K562 (cell line): Measurements from ENCODE around the gene TENM4. TPM values are rescaled to one million over a fixed set of nuclear protein-coding genes. Genes with fewer than 3 reads are reported as not detected.

Source experiments
- ATAC-seq: fragments of 200-7000 bp; cut with Tn5 transposase; 3 replicates; pipeline ENCODE4 v1.9.1; 2020; ENCODE audit warnings: moderate library complexity
- BruUV-seq: library from RNA; stranded (reverse); fragments of 400-500 nt; replicated peaks from 2 replicates; lab custom pipeline; 2021; lab: Mats Ljungman, UMichigan
- CTCF ChIA-PET: fragments of 300-600 bp; formaldehyde crosslinking; extraction: SDS; loops from one replicate; lab custom pipeline; 2021; ENCODE audit warnings: low intra/inter-chr PET ratio; lab: Yijun Ruan, JAX
- POLR2A ChIA-PET: fragments of 300-600, 350-650 bp; sonication (Branson Sonifier 250); formaldehyde crosslinking; extraction: SDS; loops from one replicate; lab custom pipeline; 2021; ENCODE audit warnings: antibody characterized with exemption, inconsistent platforms; lab: Yijun Ruan, JAX
- DNase-seq, 4 experiments: peaks; one replicate each; pipeline versions ENCODE4 v3.0.0 to v3.0.0-alpha.2; 2011 to 2018; ENCODE audit warnings: low spot score in 3 of 4, mixed read lengths in 3 of 4; ENCODE audit errors: extremely low read depth in 1 of 4
- FAIRE-seq: peaks from 2 replicates; lab custom pipeline; 2011; peaks lifted over from hg19 to GRCh38; lab: Jason Lieb, UNC
- H2AFZ ChIP-seq: 2 replicates; pipeline ENCODE4 v1.6.0; 2011; ENCODE audit warnings: low read depth, low read length, control low read depth, inconsistent platforms
- H3K27ac ChIP-seq: fragments of 200-600 bp; 3 replicates; pipeline ENCODE4 v1.8.0; 2011; ENCODE audit warnings: low read depth, mild to moderate bottlenecking, control low read depth, inconsistent platforms, low read length, moderate library complexity, mixed read lengths; ENCODE audit errors: extremely low read depth
- H3K27me3 ChIP-seq, 2 experiments: fragments of 300-600 bp in 1 of 2; 2 replicates in 1 of 2; 3 replicates in 1 of 2; pipeline versions ENCODE4 v1.6.0 to v1.8.0; 2011; ENCODE audit warnings: inconsistent platforms in 2 of 2, low read length in 2 of 2, mild to moderate bottlenecking in 1 of 2, mixed read lengths in 1 of 2, moderate library complexity in 1 of 2; ENCODE audit not compliant: control insufficient read depth in 2 of 2, insufficient read depth in 2 of 2
- H3K36me3 ChIP-seq: fragments of 300-600 bp; 3 replicates; pipeline ENCODE4 v1.8.0; 2011; ENCODE audit warnings: mild to moderate bottlenecking, low read length, inconsistent platforms; ENCODE audit not compliant: control insufficient read depth, insufficient read depth
- H3K4me1 ChIP-seq, 2 experiments: fragments of 200-600 bp in 1 of 2; replicated peaks in 1 of 2; 2 replicates in 1 of 2; 3 replicates in 1 of 2; pipeline versions ENCODE4 v1.5.1 to v1.8.0; 2011; ENCODE audit warnings: inconsistent platforms in 2 of 2, low read length in 2 of 2, mild to moderate bottlenecking in 1 of 2, mixed read lengths in 1 of 2, moderate library complexity in 1 of 2; ENCODE audit not compliant: control insufficient read depth in 2 of 2, insufficient read depth in 2 of 2
- H3K4me2 ChIP-seq: 2 replicates; pipeline ENCODE4 v1.6.1; 2011; ENCODE audit warnings: low read length, control low read depth, inconsistent platforms, mixed read lengths; ENCODE audit not compliant: insufficient read depth
- H3K4me3 ChIP-seq: fragments of 200-600 bp; sonication (generic), shearing (Covaris generic); 2 replicates; pipeline ENCODE4 v1.5.1; 2016; ENCODE audit warnings: control low read depth, inconsistent platforms
- H3K79me2 ChIP-seq: fragments of 200-600 bp; 3 replicates; pipeline ENCODE4 v1.8.0; 2011; ENCODE audit warnings: low read length, inconsistent platforms; ENCODE audit not compliant: control insufficient read depth, insufficient read depth
- H3K9ac ChIP-seq, 2 experiments: 2 replicates each; pipeline versions ENCODE4 v1.6.0 to v1.6.1; 2011; ENCODE audit warnings: low read depth in 2 of 2, low read length in 2 of 2, control low read depth in 1 of 2, inconsistent platforms in 1 of 2, mild to moderate bottlenecking in 1 of 2, mixed read lengths in 1 of 2; ENCODE audit not compliant: insufficient read depth in 1 of 2
- H3K9me1 ChIP-seq: one replicate; pipeline ENCODE4 v1.6.0; 2011; ENCODE audit warnings: inconsistent platforms, mild to moderate bottlenecking, low read length, moderate library complexity; ENCODE audit not compliant: control insufficient read depth, insufficient read depth
- H3K9me3 ChIP-seq: replicated peaks from 2 replicates; pipeline ENCODE4 v1.5.1; 2011; ENCODE audit warnings: low read depth, low read length, inconsistent platforms; ENCODE audit not compliant: control insufficient read depth, insufficient read depth
- H4K20me1 ChIP-seq: replicated peaks from 2 replicates; pipeline ENCODE4 v1.6.1; 2011; ENCODE audit warnings: low read length, inconsistent platforms, mixed read lengths; ENCODE audit not compliant: control insufficient read depth, insufficient read depth
- AFF4 ChIP-seq: sonication (generic); formaldehyde crosslinking; IDR thresholded peaks from 2 replicates; pipeline ENCODE4 v1.8.0; 2023; ENCODE audit warnings: mild to moderate bottlenecking, missing genetic modification reagents
- ATF4 ChIP-seq: fragments of 450-650 bp; formaldehyde crosslinking; IDR thresholded peaks from 2 replicates; pipeline ENCODE4 v1.4.0; 2022; ENCODE audit warnings: mild to moderate bottlenecking, moderate library complexity
- CHD2 ChIP-seq: IDR thresholded peaks from 2 replicates; pipeline ENCODE4 v1.6.1; 2011; ENCODE audit warnings: low read depth, low read length
- CREB3L1 ChIP-seq: fragments of 450-650 bp; IDR thresholded peaks from 2 replicates; pipeline ENCODE4 v1.6.1; 2014; ENCODE audit warnings: low read depth, mild to moderate bottlenecking, moderate library complexity, borderline replicate concordance
- MLLT1 ChIP-seq, 2 experiments: fragments of 450-650 bp; IDR thresholded peaks; 2 replicates each; pipeline ENCODE4 v1.6.1; 2016
- MXI1 ChIP-seq: IDR thresholded peaks from 2 replicates; pipeline ENCODE4 v1.6.1; 2011; ENCODE audit warnings: low read depth, mild to moderate bottlenecking, improper control_type of control experiment, low read length
- PRPF4 ChIP-seq: fragments of 200-400 bp; formaldehyde crosslinking; IDR thresholded peaks from one replicate; pipeline ENCODE4 v1.6.1; 2017; ENCODE audit warnings: low read length, low read depth, mild to moderate bottlenecking; ENCODE audit not compliant: insufficient read depth, poor library complexity, severe bottlenecking
- SMAD4 ChIP-seq: fragments of 250-450 bp; sonication (Bioruptor Pico); conservative IDR thresholded peaks from 2 replicates; pipeline ENCODE4 v1.8.0; 2021; ENCODE audit warnings: inconsistent platforms, mild to moderate bottlenecking, moderate library complexity
- SMARCE1 ChIP-seq: fragments of 450-650 bp; IDR thresholded peaks from 2 replicates; pipeline ENCODE4 v1.7.1; 2016; ENCODE audit warnings: mild to moderate bottlenecking
- SNIP1 ChIP-seq: fragments of 450-650 bp; IDR thresholded peaks from 2 replicates; pipeline ENCODE4 v1.7.1; 2017; ENCODE audit warnings: low read depth, mild to moderate bottlenecking
- SRSF9 ChIP-seq: fragments of 200-400 bp; formaldehyde crosslinking; IDR thresholded peaks from 2 replicates; pipeline ENCODE4 v1.6.1; 2017; ENCODE audit warnings: low read depth, low read length, borderline replicate concordance
- TAF9B ChIP-seq: fragments of 450-650 bp; IDR thresholded peaks from 2 replicates; pipeline ENCODE4 v1.6.1; 2018; ENCODE audit warnings: mild to moderate bottlenecking; ENCODE audit not compliant: partially characterized antibody
- ZEB2 ChIP-seq: fragments of 450-650 bp; IDR thresholded peaks from 2 replicates; pipeline ENCODE4 v1.6.1; 2016
- ZNF347 ChIP-seq: fragments of 450-650 bp; formaldehyde crosslinking; IDR thresholded peaks from 2 replicates; pipeline ENCODE4 v1.4.0; 2020; ENCODE audit warnings: low read depth, mild to moderate bottlenecking, moderate library complexity
- ZNF589 ChIP-seq: fragments of 200-800 bp; sonication (Bioruptor generic); IDR thresholded peaks from 2 replicates; pipeline ENCODE4 v1.6.1; 2016; ENCODE audit warnings: low read depth, missing genetic modification characterization, missing compliant biosample characterization
- ZNF75A ChIP-seq: fragments of 450-650 bp; formaldehyde crosslinking; IDR thresholded peaks from 2 replicates; pipeline ENCODE4 v1.4.0; 2020; ENCODE audit warnings: mild to moderate bottlenecking
- WGBS: fragments of 100-300 bp; shearing (Covaris generic); methylation state at CpG from one replicate; pipeline ENCODE4 v1.1.6; 2016; ENCODE audit warnings: low coverage, mixed read lengths; ENCODE audit not compliant: insufficient coverage; ENCODE audit errors: missing lambda C conversion rate; 5-methylcytosine and 5-hydroxymethylcytosine counted together
- in situ Hi-C: fragments of 300-500 bp; cut with MboI; formaldehyde crosslinking; loops from 4 replicates; pipeline ENCODE4 v1.15.0; 2018; ENCODE audit warnings: inconsistent platforms, mixed read lengths
- intact Hi-C: fragments of 100-400 bp; cut with micrococcal nuclease; formaldehyde crosslinking; loops from 2 replicates; pipeline ENCODE4 v1.14.2; 2022
- polyA plus RNA-seq, 8 experiments: library from polyadenylated mRNA; depleted of rRNA in 4 of 8; stranded (reverse) in 5 of 8; unstranded in 3 of 8; fragments of >200 nt; fragmentation: Nextera tagmentation in 2 of 8; fragmentation: Illumina TruSeq in 1 of 8; extraction: Ambion mirVana in 2 of 8; extraction: Trizol in 1 of 8; gene quantifications; 2 replicates each; pipeline versions ENCODE4 v1.2.1 to v1.2.3, GENCODE V29; 2011 to 2014; ENCODE audit warnings: inconsistent platforms in 1 of 8, missing spikeins in 1 of 8
- total RNA-seq, 7 experiments: library from RNA; depleted of rRNA in 6 of 7; stranded (reverse); fragments of >200 nt in 6 of 7; fragmentation: Illumina TruSeq in 2 of 7; extraction: Trizol in 2 of 7; gene quantifications; 2 replicates each; pipeline versions ENCODE4 v1.2.1 to v1.2.3, GENCODE V29; 2011 to 2021; ENCODE audit warnings: low replicate concordance in 1 of 7

TENM4 gene
- total and polyA plus RNA-seq, 9 of the 15 experiments (the other 6 are each of a cell fraction or from before 2014, with no cell fraction given): 0.16 TPM; not detected in 8

- in situ Hi-C loops: no loop called here
- Histone ChIP-seq H2AFZ (no peak overlapping the region), H4K20me1 (no peaks in the 10 kb centered on the region), H3K4me2 (no peak overlapping the region), H3K9me3 (no peaks in the 10 kb centered on the region), H3K9me1 (no peaks in the 10 kb centered on the region), H3K27me3 (no peaks in the 10 kb centered on the region), H3K79me2 (no peaks in the 10 kb centered on the region), H3K36me3 (no peaks in the 10 kb centered on the region), H3K4me1 (no peaks in the 10 kb centered on the region), H3K27ac (no peak overlapping the region), H3K9ac (no peak overlapping the region), H3K4me3 (no peak overlapping the region)
- intact Hi-C loops: no loop called here
- DNase-seq: no peak
- CTCF ChIA-PET: no interaction called here
- WGBS: 0% methylated on average over 3 of the region's 3 CpGs
- TF ChIP-seq ZNF347 (CRISPR knock-in tag) (no peak), SNIP1 (no peak), SMAD4 (CRISPR knock-in tag) (no peak), SMARCE1 (no peak), CREB3L1 (no peak), CHD2 (no peak), ZEB2 (no peak), PRPF4 (no peak), SRSF9 (no peak), ZNF589 (CRISPR knock-in tag) (no peak), MXI1 (no peak), ATF4 (no peak), ZNF75A (CRISPR knock-in tag) (no peak), MLLT1 (IDR thresholded peaks at IDR 0.05) (no peak), TAF9B (no peak), AFF4 (CRISPR knock-in tag) (no peak)
- no TSS peak for BruUV-seq
- FAIRE-seq: no peak
- ATAC-seq: no peak
- POLR2A ChIA-PET: no interaction called here
Measured at GRCh38 chr11:78996007-78996406, 444.8 kb downstream of the TENM4 start.
